ENCODE results near the gene ATRAID. TPM values are rescaled to one million over a fixed set of nuclear protein-coding genes. Genes with fewer than 3 reads are reported as not detected.

The ATRAID gene, protein sequence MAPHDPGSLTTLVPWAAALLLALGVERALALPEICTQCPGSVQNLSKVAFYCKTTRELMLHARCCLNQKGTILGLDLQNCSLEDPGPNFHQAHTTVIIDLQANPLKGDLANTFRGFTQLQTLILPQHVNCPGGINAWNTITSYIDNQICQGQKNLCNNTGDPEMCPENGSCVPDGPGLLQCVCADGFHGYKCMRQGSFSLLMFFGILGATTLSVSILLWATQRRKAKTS
- total RNA-seq = 148 and 204 TPM in 2 replicates

DNA sequence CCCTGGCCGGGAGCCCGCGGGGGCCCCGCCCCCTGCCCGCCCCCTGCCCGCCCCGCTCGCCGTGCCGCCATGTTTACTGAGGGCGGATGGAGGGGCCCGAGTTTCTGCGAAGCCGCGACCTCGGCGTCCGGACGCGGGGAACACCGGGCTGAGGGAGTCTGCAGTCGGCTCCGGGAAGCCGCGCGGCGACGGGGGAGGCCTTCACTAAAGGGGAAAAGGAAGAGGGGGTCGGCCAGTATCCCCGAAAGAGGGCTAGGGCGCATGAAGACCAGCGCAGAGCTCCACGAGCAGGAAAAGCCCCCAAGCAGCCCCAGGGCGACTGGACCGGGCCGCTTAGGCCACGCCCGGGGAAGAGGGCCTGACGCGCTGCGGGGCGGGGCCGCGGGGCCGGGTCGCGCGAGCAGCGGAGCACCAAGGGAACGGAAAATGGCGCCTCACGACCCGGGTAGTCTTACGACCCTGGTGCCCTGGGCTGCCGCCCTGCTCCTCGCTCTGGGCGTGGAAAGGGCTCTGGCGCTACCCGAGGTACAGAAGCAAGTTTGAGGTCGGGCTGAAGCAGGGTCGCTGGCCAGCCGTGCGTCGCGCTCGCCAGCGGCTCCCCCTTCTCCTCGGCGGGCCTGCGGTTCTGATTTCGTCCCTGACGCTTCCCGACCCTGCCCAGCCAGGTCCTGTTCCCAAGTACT lies at the start of gene ATRAID, which contains the start of gene SLC5A6:
ATRAID (plus strand) TSS at position 99 of the 683 bp plus-strand sequence; CDS start at position 427, 328 bp downstream.
SLC5A6 (minus strand) TSS at position 326 of the 683 bp plus-strand sequence. CDS start 4,618 bp downstream, outside the sequence.

DNA sequence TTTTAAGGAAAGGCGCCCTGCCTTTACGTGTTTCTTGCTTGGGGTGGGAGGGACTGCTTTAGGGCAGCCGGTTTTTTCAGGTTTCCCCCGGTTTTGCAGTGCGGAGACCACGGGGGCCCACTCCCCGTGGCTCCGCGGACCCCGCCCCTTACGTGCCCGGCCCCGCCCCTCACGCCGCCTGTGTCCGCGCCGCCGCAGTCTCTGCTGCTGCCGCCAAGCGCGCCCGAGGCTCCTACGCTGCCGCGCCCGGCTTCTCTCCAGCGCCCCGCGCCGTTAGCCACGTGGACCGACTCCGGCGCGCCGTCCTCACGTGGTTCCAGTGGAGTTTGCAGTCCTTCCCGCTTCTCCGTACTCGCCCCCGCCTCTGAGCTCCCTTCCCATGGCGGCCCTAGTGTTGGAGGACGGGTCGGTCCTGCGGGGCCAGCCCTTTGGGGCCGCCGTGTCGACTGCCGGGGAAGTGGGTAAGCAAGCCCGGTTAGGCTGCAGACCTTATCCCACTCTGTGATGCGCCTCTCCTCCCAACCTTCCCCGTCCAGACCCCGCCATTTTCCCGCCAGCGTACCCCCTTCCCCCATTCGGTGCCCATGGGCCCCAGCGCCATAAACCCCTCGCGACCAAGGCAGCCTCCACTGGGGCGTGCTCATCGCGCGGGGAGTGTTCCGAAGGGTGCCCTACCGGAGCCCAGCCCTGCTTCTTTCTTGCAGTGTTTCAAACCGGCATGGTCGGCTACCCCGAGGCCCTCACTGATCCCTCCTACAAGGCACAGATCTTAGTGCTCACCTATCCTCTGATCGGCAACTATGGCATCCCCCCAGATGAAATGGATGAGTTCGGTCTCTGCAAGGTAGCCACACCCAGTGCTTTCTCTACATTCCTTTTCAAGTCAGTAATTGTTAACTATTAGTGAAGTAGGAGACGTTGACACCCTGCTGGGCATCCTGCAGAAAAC lies 5.6 kb downstream of the ATRAID start, which contains the start of gene CAD:
CAD (plus strand) TSS at position 197 of the 949 bp plus-strand sequence; CDS start at position 380, 183 bp downstream.

DNA sequence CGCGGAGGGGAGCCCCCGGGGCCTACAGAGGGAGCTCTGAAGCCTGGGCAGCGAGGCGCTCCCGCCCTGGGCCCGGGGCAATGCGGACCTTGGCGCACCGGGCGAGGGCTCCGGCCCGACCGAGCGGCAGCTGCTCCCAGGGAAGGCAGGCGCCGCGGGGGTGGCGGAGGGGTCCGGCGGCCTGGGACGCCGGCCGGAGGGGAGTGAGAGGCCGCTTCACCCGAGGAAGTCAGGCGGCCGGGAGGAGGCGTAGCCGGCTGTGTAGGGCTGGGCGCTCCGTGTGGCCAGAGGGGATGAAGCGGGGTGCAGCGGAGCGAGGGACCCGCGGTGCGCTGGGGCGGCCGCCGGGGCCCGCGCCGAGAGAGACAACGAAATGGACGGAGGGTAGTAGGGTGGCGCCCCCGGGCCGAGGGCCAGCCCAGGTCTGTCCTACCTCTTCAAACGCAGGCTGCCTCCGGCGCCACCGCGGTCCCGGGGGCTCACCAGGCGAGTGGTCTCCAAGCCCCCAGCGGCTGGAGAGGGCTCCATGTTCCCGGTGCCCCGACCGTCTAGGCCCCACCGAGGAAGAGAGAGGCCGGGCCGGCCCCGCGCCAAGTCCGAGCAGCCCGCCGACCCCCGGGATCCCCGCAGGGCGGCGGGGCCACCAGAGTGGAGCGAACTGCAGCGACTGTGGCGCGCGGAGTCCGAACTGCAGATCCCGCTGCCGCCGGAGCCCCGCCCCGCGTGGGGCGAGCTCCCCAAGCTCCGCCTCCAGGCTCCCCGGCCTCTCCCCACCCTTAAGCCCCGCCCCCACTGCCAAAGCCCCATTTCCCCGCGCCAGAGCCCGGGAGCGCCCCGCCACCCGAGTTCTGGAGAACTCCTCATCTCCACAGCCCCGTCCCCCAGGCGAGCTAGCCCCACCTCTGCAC lies 50.8 kb downstream of the ATRAID start, which contains the start of gene SLC30A3:
SLC30A3 (minus strand) TSS at position 669 of the 908 bp plus-strand sequence; CDS start at position 528, 141 bp downstream.

Other genes with a start within 250 kb of the ATRAID start
- 3.1 and 6.0 TPM in 2 replicates for gene MAPRE3, start 241.4 kb upstream of the ATRAID start, total RNA-seq
- 43.7 and 46.0 TPM in 2 replicates for gene TMEM214, start 179.1 kb upstream of the ATRAID start, total RNA-seq
- gene AGBL5, start 160.4 kb upstream of the ATRAID start, total RNA-seq = 12.6 and 14.9 TPM in 2 replicates
- 558 and 652 TPM in 2 replicates for gene OST4, start 140.4 kb upstream of the ATRAID start, total RNA-seq
- 273 and 388 TPM in 2 replicates for gene EMILIN1, start 133.4 kb upstream of the ATRAID start, total RNA-seq
- 1.3 TPM in 1 of 2 replicates, not detected in the other for gene KHK, start 125.3 kb upstream of the ATRAID start, total RNA-seq
- 11.6 and 28.2 TPM in 2 replicates for gene CGREF1, start 92.9 kb upstream of the ATRAID start, total RNA-seq
- gene ABHD1, start 88.2 kb upstream of the ATRAID start, total RNA-seq = not detected in 2 replicates
- 65.2 and 72.1 TPM in 2 replicates for gene PREB, start 77.4 kb upstream of the ATRAID start, total RNA-seq
- not detected in 2 replicates for gene PRR30, start 72.6 kb upstream of the ATRAID start, total RNA-seq
- under 0.01 TPM in 1 of 2 replicates, not detected in the other for gene TCF23, start 63.0 kb upstream of the ATRAID start, total RNA-seq
- 7.6 and 13.0 TPM in 2 replicates for gene SLC5A6, start 227 bp downstream of the ATRAID start, total RNA-seq
- 22.9 and 29.3 TPM in 2 replicates for gene CAD, start 5.3 kb downstream of the ATRAID start, total RNA-seq
- gene SLC30A3, start 51.0 kb downstream of the ATRAID start, total RNA-seq = not detected in 2 replicates
- not detected in 2 replicates for gene DNAJC5G, start 63.4 kb downstream of the ATRAID start, total RNA-seq
- gene TRIM54, start 70.4 kb downstream of the ATRAID start, total RNA-seq = not detected in 2 replicates
- gene UCN, start 96.4 kb downstream of the ATRAID start, total RNA-seq = 1.3 and 4.5 TPM in 2 replicates
- gene MPV17, start 111.1 kb downstream of the ATRAID start, total RNA-seq = 69.1 and 102 TPM in 2 replicates
- gene GTF3C2, start 144.7 kb downstream of the ATRAID start, total RNA-seq = 31.6 and 44.4 TPM in 2 replicates
- 29.2 and 31.3 TPM in 2 replicates for gene EIF2B4, start 158.3 kb downstream of the ATRAID start, total RNA-seq
- 148 and 159 TPM in 2 replicates for gene SNX17, start 158.6 kb downstream of the ATRAID start, total RNA-seq
- gene ZNF513, start 168.7 kb downstream of the ATRAID start, total RNA-seq = 4.0 and 6.2 TPM in 2 replicates
- gene PPM1G, start 197.6 kb downstream of the ATRAID start, total RNA-seq = 54.6 and 54.7 TPM in 2 replicates
- gene NRBP1, start 216.6 kb downstream of the ATRAID start, total RNA-seq = 75.3 and 91.5 TPM in 2 replicates
- 0.97 TPM in 1 of 2 replicates, not detected in the other for gene KRTCAP3, start 230.3 kb downstream of the ATRAID start, total RNA-seq